ENCODE results near the gene IRF3. TPM values are rescaled to one million over a fixed set of nuclear protein-coding genes. Genes with fewer than 3 reads are reported as not detected.

IRF3 gene
- total and polyA plus RNA-seq, 2 donors (not counting 1 experiment from before 2014, with no cell fraction given): 22.0 to 55.2 TPM

DNA sequence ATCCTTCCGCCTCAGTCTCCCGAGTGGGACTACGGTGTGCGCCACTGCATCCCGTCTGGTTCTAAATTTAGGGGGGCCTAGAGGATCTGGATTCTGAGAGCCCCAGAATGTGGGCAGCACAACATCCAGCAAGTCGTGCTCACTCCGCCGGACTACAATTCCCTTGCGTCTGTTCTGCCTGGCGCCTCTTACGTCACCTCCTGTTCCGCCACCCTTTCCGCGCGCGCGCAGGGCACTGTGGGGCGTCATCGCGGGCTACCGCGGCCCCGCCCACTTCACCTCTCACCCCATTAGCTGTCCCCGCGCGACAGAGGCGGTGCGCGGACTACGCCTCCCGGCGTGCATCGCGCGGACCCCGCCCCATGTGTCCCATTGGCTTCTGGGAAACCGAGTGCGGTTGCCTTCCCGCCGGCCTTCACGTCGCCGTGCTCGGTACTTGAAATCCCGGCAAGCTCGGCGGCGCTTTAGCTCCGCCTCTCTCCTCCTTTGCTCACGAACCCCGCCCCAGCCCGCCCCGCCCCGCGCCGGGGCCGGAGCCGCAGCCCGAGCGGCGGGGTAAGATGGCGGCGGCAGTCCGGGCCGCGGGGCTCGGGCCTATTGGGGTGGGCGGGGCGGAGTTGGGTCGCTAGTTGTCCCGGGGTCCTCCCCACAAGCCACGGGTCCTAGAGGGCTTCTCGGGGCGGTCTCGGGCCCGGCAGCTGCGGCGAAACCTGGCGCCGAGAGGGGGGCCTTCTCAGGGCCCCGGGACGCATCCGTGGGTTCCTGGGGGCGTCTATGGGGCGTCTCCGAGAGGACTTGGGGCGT, 23.8 kb downstream of the IRF3 start, which contains the start of gene SCAF1:
SCAF1 (plus strand) TSS at position 522 of the 804 bp plus-strand sequence. CDS start 2,818 bp downstream, outside the sequence.
- Histone ChIP-seq H3K9me3 (ENCODE audit: control insufficient read depth, insufficient read depth, low read depth, low read length) (no peaks in the 10 kb centered on the region), H4K20me1 (ENCODE audit: control insufficient read depth, extremely low read depth, insufficient read depth, low read length) (no peaks in the 10 kb centered on the region), H3K4me2 (ENCODE audit: extremely low read depth, insufficient read depth, low read length) (peak within 1 kb of the TSS; percentile 96), H3K36me3 (ENCODE audit: control insufficient read depth, insufficient read depth, low read length) (peaks cover 10% of the 10 kb centered on the region), H3K4me1 (ENCODE audit: control insufficient read depth, extremely low read depth, insufficient read depth, low read length) (peaks cover 7% of the 10 kb centered on the region), H3K27ac (ENCODE audit: insufficient read depth, low read length) (peak within 1 kb of the TSS; percentile 97), H3K4me3 (replicated peaks in 1 of 4; ENCODE audit: control extremely low read depth in 1 of 4, insufficient read depth in 1 of 4, low read depth in 3 of 4, low read length in 4 of 4) (peak within 1 kb of the TSS; percentile 80 to 99 (median 95)), H3K9ac (ENCODE audit: insufficient read depth, low read length) (peak within 1 kb of the TSS; percentile 97), H3K27me3 (ENCODE audit: control insufficient read depth, insufficient read depth, low read length) (no peaks in the 10 kb centered on the region), H2AFZ (ENCODE audit: low read length) (no peak within 1 kb of the TSS), H3K79me2 (ENCODE audit: control insufficient read depth, insufficient read depth, low read length) (peaks cover 47% of the 10 kb centered on the region)
- DNase-seq (ENCODE audit: low read depth in 2 of 2): peak; percentile 99
- TF ChIP-seq EZH2 (IDR thresholded peaks at IDR 0.05; ENCODE audit: low read length, missing control alignments) (no peak), CTCF (conservative IDR thresholded peaks at IDR 0.05 in 1 of 2, IDR thresholded peaks at IDR 0.05 in 1 of 2; ENCODE audit: low read depth in 1 of 2, low read length in 2 of 2) (no peak)

DNA sequence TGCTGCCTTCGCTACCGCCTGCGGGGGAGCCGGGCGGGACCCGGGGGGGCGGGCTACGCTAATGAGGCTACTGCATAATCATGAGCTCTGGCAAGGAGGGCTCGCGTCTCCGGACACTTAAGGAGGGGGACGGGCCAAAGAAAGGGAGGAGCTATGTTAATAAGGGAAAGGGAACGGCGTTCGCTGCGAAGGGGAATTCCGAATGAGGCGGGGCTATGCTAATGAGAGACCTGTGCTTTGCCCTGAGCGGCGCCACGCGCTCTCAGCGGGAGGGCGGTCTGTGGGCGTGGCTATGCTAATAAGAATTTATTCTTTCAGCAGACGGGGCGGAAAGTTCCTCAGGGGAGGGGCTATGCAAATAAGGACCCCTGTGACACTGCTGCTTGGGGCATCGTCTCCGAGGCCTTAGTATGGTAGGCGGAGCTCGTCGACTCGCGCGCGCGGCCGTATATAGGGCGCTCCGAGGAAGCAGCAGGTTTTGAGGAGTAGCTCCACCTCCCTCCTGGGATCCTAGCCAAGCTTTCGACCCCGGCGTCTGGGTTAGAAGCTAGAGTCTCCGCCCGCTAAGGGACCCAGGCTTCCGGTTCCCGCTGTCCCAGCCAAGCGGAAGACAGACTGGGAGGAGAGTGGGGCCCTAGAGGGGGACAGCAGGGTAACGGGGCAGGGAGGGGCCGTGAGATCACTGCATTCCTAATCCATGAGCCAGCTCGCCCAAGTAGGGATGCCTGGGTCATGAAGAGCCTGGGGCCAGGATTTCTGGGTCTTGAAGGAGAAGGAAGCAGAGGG, 25.4 kb downstream of the IRF3 start, which contains the start of gene RRAS:
RRAS (minus strand) TSS at position 31 of the 786 bp plus-strand sequence. CDS start 45 bp downstream, outside the sequence.
- peaks cover 33% of the 10 kb centered on the region for H3K79me2 ChIP-seq (ENCODE audit: control insufficient read depth, insufficient read depth, low read length)
- H3K4me2 ChIP-seq (ENCODE audit: extremely low read depth, insufficient read depth, low read length): peak within 1 kb of the TSS; percentile 96
- no peaks in the 10 kb centered on the region for H4K20me1 ChIP-seq (ENCODE audit: control insufficient read depth, extremely low read depth, insufficient read depth, low read length)
- H3K4me1 ChIP-seq (ENCODE audit: control insufficient read depth, extremely low read depth, insufficient read depth, low read length): peaks cover 7% of the 10 kb centered on the region
- no peak within 1 kb of the TSS for H2AFZ ChIP-seq (ENCODE audit: low read length)
- H3K27me3 ChIP-seq (ENCODE audit: control insufficient read depth, insufficient read depth, low read length): no peaks in the 10 kb centered on the region
- DNase-seq (ENCODE audit: low read depth in 2 of 2): peak; percentile 100
- no peaks in the 10 kb centered on the region for H3K9me3 ChIP-seq (ENCODE audit: control insufficient read depth, insufficient read depth, low read depth, low read length)
- H3K4me3 ChIP-seq (replicated peaks in 1 of 4; ENCODE audit: control extremely low read depth in 1 of 4, insufficient read depth in 1 of 4, low read depth in 3 of 4, low read length in 4 of 4): peak within 1 kb of the TSS; percentile 60 to 90 (median 73)
- H3K36me3 ChIP-seq (ENCODE audit: control insufficient read depth, insufficient read depth, low read length): peaks cover 2% of the 10 kb centered on the region
- peak within 1 kb of the TSS; percentile 97 for H3K27ac ChIP-seq (ENCODE audit: insufficient read depth, low read length)
- TF ChIP-seq EZH2 (IDR thresholded peaks at IDR 0.05; ENCODE audit: low read length, missing control alignments) (no peak), CTCF (conservative IDR thresholded peaks at IDR 0.05 in 1 of 2, IDR thresholded peaks at IDR 0.05 in 1 of 2; ENCODE audit: low read depth in 1 of 2, low read length in 2 of 2) (no peak)
- peak within 1 kb of the TSS; percentile 75 for H3K9ac ChIP-seq (ENCODE audit: insufficient read depth, low read length)
